GM21360 (cell line): ENCODE data around the gene RNF40.

Experiments used
- ATAC-seq: cut with Tn5 transposase; IDR thresholded peaks from one replicate; pipeline ENCODE4 v1.9.1; 2021; ENCODE audit warnings: mild to moderate bottlenecking, moderate library complexity; ENCODE audit not compliant: unreplicated experiment

The RNF40 gene

GRCh38 chr16:30740364-30741251 lies 21.5 kb upstream of the RNF40 start:
- no peak for ATAC-seq

GRCh38 chr16:30741461-30741914 lies 20.6 kb upstream of the RNF40 start:
- ATAC-seq = no peak

GRCh38 chr16:30743716-30744115 lies 18.4 kb upstream of the RNF40 start:
- ATAC-seq = no peak

- ATAC-seq = no peak
Observed at GRCh38 chr16:30744183-30744582, 17.9 kb upstream of the RNF40 start.

- ATAC-seq = no peak
Observed at GRCh38 chr16:30745082-30745481, 17.0 kb upstream of the RNF40 start.

GRCh38 chr16:30746638-30747175 lies 15.4 kb upstream of the RNF40 start:
- no peak for ATAC-seq

- ATAC-seq = no peak
Observed at GRCh38 chr16:30747331-30747730, 14.8 kb upstream of the RNF40 start.

GRCh38 chr16:30747799-30748633 lies 14.1 kb upstream of the RNF40 start, which contains the start of gene PHKG2:
TSS of gene PHKG2 (plus strand) at chr16:30748425. CDS start at chr16:30748821, 396 bp downstream.
- ATAC-seq = peak; percentile 96

- peak; percentile 10 for ATAC-seq
Observed at GRCh38 chr16:30748634-30749445, 13.3 kb upstream of the RNF40 start.

- ATAC-seq = no peak
Observed at GRCh38 chr16:30750201-30750600, 11.9 kb upstream of the RNF40 start.

GRCh38 chr16:30750876-30751465 lies 11.2 kb upstream of the RNF40 start:
- ATAC-seq = no peak

- no peak for ATAC-seq
Observed at GRCh38 chr16:30753596-30753995, 8.5 kb upstream of the RNF40 start.

- ATAC-seq = no peak
Observed at GRCh38 chr16:30755955-30756780, 6.0 kb upstream of the RNF40 start.

GRCh38 chr16:30756781-30757100 lies 5.4 kb upstream of the RNF40 start:
- no peak for ATAC-seq

- no peak for ATAC-seq
Observed at GRCh38 chr16:30757316-30757715, 4.8 kb upstream of the RNF40 start.

GRCh38 chr16:30758988-30759491 lies 3.1 kb upstream of the RNF40 start:
- no peak for ATAC-seq

GRCh38 chr16:30760001-30760559 lies 2.0 kb upstream of the RNF40 start:
- ATAC-seq = no peak

- no peak for ATAC-seq
Observed at GRCh38 chr16:30760577-30761426, 1.3 kb upstream of the RNF40 start.
